KOPT-K1 (cell line): ENCODE results near the gene ABI3.
A peak's percentile ranks its signal among the peaks of the same experiment; 100 is the strongest.

Experiments
- H3K27ac ChIP-seq: fragments of 200-600 bp; sonication (generic); 2 replicates; pipeline ENCODE4 v1.5.1; 2016; ENCODE audit warnings: antibody characterized with exemption, mild to moderate bottlenecking, low read depth, low read length; ENCODE audit not compliant: poor library complexity, severe bottlenecking
- H3K36me3 ChIP-seq: fragments of 200-600 bp; sonication (generic); 2 replicates; pipeline ENCODE4 v1.5.1; 2017; ENCODE audit warnings: antibody characterized with exemption, mild to moderate bottlenecking, low read length, moderate library complexity; ENCODE audit not compliant: insufficient read depth
- H3K9me3 ChIP-seq: fragments of 200-600 bp; sonication (generic); 2 replicates; pipeline ENCODE4 v1.5.1; 2017; ENCODE audit warnings: antibody characterized with exemption, low read length, mild to moderate bottlenecking; ENCODE audit not compliant: insufficient read depth, poor library complexity, severe bottlenecking

The ABI3 gene

GRCh38 chr17:49213847-49214246, 3.3 kb downstream of the ABI3 start:
- peaks cover 22% of the 10 kb centered on the region; the same call in 1 of the 2 replicates for H3K36me3 ChIP-seq
- no peaks in the 10 kb centered on the region for H3K9me3 ChIP-seq
- H3K27ac ChIP-seq = peak overlapping the region; percentile 2

DNA sequence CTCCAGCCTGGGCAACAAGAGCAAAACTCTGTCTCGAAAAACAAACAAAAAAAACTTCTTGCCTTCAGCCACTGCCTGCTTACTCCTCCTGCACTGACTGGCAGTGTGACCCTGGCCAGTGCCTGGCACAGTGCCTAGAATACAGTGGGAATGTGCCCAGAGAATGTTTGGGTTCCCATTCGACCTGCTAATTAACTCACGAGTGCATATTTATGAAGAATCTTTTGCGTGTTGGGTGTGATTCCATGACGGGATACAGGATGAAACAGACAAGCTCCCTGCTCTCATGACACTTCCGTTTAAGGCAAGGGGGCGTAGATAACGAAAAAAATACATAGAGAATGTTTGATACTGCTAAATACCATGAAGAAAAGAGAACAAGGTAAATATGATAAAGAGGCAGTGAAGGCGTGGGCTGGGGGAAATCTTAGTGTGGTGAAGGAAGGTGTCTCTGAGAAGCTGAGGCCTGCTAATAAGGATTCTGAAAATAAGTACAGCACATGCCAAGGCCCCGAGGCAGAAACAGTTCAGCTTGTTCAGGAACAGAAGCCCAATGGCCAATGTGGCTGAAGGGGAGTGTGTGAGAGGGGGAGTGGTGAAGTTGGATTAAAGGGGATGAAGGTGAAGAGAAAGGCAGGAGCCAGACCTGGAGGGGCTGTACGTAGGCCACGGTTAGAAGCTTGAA, 4.3 kb downstream of the ABI3 start:
- H3K9me3 ChIP-seq = no peaks in the 10 kb centered on the region
- H3K27ac ChIP-seq = no peak overlapping the region

DNA sequence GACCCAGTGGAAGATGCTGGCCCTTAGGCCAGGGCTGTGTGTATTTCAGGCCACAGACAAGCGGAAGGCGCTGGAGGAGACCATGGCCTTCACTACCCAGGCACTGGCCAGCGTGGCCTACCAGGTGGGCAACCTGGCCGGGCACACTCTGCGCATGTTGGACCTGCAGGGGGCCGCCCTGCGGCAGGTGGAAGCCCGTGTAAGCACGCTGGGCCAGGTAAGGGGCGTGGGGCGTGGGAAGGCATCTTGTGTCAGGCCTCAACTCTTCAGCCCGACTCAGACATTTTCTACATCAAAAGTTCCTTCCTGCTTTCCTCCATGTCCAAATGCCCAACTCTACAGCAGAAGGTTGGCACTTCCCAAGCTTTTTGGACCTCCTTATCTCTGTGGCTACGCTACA, 6.0 kb downstream of the ABI3 start:
- Histone ChIP-seq H3K27ac (peak overlapping the region; percentile 33), H3K36me3 (peaks cover 33% of the 10 kb centered on the region), H3K9me3 (no peaks in the 10 kb centered on the region)

More for the DNA sequence above, 4.3 kb downstream of the ABI3 start:
- H3K36me3 ChIP-seq = peaks cover 24% of the 10 kb centered on the region

DNA sequence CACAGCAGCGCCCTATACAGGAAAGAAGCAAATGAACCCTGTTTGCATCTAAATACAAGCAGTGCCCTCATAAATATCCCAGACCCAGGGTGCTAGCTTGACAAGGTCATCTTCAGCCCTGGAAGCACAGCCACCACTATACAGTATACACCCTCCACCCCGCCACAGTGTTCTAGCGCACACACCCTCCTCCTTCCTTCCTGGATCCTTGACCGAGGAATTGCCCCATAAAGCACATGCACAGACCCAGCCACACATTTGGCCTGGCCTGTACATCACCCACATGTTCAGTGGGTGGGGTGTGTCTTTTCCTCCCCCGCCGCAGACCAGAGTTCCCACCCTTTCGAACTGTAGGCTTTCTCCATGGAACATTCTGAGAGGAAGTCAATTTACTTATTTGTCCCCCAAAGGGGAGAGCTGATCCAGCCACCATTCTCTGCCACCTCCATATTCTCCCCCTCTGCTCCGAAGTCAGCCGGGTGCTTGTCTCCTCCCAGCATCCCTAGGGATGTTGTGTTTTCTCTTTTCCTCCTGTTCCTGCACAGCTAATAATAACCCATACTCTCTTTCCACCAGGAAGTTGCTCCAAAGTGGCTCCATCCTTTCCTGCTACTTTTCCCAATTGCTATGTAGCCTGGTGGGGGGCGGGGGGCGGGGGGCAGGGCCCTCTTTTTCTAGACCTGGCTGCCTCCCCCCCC, 6.6 kb downstream of the ABI3 start:
- Histone ChIP-seq H3K27ac (peak overlapping the region; percentile 78), H3K36me3 (peaks cover 39% of the 10 kb centered on the region), H3K9me3 (no peaks in the 10 kb centered on the region)

DNA sequence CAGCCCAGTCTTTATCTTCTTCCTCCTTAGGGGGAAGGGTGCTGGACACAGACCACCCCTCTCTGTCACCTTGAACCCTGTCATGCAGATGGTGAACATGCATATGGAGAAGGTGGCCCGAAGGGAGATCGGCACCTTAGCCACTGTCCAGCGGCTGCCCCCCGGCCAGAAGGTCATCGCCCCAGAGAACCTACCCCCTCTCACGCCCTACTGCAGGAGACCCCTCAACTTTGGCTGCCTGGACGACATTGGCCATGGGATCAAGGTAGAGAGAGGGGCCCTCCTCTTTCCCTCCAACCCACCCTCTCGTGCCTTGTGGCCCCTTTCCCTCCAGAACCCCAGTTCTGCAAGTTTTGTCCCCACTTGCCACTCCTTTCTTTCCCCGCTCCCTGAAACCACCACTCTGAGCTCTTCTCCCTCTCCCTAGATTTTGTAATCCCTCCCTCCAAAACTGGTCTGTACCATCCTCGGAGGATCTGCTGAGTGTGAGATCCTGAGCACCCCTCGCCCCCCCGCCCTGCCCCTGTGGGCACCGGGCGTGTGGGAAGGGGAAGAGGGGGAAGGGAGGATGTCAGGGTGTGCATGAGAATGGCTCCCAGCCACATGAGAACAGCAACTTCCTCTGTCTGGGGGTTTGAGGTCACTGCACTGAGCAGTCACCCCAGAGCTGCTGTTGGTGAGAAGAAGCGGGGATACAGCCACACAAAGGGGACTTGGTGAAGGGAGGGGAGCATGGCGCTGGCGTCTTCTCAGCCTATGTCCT, 7.3 kb downstream of the ABI3 start:
- Histone ChIP-seq H3K27ac (peak overlapping the region; percentile 78), H3K36me3 (peaks cover 47% of the 10 kb centered on the region), H3K9me3 (no peaks in the 10 kb centered on the region)

GRCh38 chr17:49218941-49219913, 8.7 kb downstream of the ABI3 start:
- H3K9me3 ChIP-seq = no peaks in the 10 kb centered on the region
- H3K36me3 ChIP-seq = peaks cover 49% of the 10 kb centered on the region
- peak overlapping the region; percentile 78 for H3K27ac ChIP-seq

DNA sequence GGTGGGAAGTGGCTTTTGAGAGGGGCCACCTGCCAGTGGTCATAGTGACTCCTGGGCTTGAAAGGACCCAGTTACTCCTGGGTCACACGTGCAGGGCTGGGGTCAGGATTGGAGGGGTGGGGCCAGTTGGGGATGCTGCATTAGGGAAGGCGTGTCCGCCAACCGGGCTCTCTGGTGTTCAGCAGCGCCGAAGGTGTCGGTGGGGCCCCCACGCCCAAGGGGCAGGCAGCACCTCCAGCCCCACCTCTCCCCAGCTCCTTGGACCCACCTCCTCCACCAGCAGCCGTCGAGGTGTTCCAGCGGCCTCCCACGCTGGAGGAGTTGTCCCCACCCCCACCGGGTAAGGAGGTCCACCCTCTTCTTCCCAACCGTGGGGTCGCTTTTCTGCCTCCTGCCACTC, 9.5 kb downstream of the ABI3 start:
- no peaks in the 10 kb centered on the region for H3K9me3 ChIP-seq
- H3K27ac ChIP-seq = peak overlapping the region; percentile 78
- peaks cover 54% of the 10 kb centered on the region for H3K36me3 ChIP-seq

GRCh38 chr17:49223168-49223516, 12.6 kb downstream of the ABI3 start:
- Histone ChIP-seq H3K9me3 (no peaks in the 10 kb centered on the region), H3K36me3 (peaks cover 55% of the 10 kb centered on the region), H3K27ac (no peak overlapping the region)

GRCh38 chr17:49223517-49224197, 13.2 kb downstream of the ABI3 start:
- Histone ChIP-seq H3K27ac (no peak overlapping the region), H3K9me3 (no peaks in the 10 kb centered on the region), H3K36me3 (peaks cover 55% of the 10 kb centered on the region)

DNA sequence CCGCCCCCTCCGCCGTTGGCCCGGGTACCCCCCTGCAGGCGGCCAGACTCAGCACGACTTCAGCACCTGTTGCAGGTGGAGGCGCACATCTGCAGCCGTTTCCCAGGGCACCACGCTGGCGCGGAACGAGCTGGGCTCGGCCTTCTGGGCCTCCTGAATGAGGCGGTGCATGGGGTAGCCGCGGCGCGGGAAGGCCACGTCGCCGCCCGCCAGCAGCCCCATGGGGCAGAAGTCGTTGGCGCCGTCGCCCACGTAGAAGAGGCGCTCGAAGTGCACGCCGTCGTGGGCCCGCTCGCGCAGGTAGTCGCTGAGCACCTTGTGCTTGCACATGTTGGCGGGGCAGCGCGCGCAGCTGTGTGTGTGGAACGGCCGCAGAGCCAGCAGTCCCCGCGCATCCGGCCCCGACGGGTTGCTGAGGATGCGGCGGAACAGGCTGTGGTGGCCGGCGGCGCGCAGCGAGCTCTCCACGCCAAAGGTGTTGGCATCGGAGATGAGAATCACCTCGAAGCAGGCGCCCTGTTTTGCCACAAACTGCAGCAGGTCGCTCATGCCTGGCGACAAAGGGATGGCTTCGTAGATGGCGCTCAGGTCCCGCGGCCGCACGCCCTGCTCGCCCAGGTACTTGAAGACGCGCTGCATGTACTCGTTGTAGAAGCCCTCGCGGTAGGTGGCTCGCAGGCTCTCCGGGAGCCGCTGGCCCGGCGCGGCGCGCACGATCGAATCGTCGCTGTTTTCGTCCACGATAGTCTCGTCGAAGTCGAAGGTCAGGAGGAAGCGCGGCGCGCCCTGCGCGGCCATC, 13.9 kb downstream of the ABI3 start:
- Histone ChIP-seq H3K9me3 (no peaks in the 10 kb centered on the region), H3K27ac (no peak overlapping the region), H3K36me3 (peaks cover 55% of the 10 kb centered on the region)

GRCh38 chr17:49224997-49225337, 14.5 kb downstream of the ABI3 start:
- Histone ChIP-seq H3K9me3 (no peaks in the 10 kb centered on the region), H3K36me3 (peaks cover 51% of the 10 kb centered on the region), H3K27ac (no peak overlapping the region)

GRCh38 chr17:49225554-49226236, 15.2 kb downstream of the ABI3 start:
- Histone ChIP-seq H3K27ac (no peak overlapping the region), H3K36me3 (peaks cover 46% of the 10 kb centered on the region)

GRCh38 chr17:49226771-49227435, 16.4 kb downstream of the ABI3 start:
- H3K27ac ChIP-seq = no peak overlapping the region
- no peaks in the 10 kb centered on the region for H3K9me3 ChIP-seq
- peaks cover 40% of the 10 kb centered on the region for H3K36me3 ChIP-seq

More at GRCh38 chr17:49225554-49226236, 15.2 kb downstream of the ABI3 start:
- H3K9me3 ChIP-seq = no peaks in the 10 kb centered on the region
